Activated T-cell treated with anti-CD3 and anti-CD28 coated beads for 48 hours (primary cell): Measurements from ENCODE around the gene PHGDH.
"Not testable (repeated sequence)": the region's sequence is repeated elsewhere in the genome, so short reads cannot be mapped to it uniquely, and the experiment has no call there.

Source experiments
- DNase-seq: peaks from one replicate; pipeline ENCODE4 v3.0.0-alpha.2; 2020; ENCODE audit warnings: low read depth

Gene PHGDH

GRCh38 chr1:119711804-119712341 is at the start of gene PHGDH:
TSS of gene PHGDH (plus strand) at chr1:119711934. CDS start at chr1:119712023, 89 bp downstream.
- DNase-seq = peak; percentile 63

GRCh38 chr1:119662034-119662437 is 49.7 kb upstream of the PHGDH start:
- no peak for DNase-seq

GRCh38 chr1:119664067-119664466 is 47.7 kb upstream of the PHGDH start:
- no peak for DNase-seq

GRCh38 chr1:119667173-119667572 is 44.6 kb upstream of the PHGDH start:
- DNase-seq = no peak

GRCh38 chr1:119670898-119671297 is 40.8 kb upstream of the PHGDH start:
- DNase-seq = no peak

GRCh38 chr1:119673171-119673940 is 38.4 kb upstream of the PHGDH start:
- no peak for DNase-seq

DNA sequence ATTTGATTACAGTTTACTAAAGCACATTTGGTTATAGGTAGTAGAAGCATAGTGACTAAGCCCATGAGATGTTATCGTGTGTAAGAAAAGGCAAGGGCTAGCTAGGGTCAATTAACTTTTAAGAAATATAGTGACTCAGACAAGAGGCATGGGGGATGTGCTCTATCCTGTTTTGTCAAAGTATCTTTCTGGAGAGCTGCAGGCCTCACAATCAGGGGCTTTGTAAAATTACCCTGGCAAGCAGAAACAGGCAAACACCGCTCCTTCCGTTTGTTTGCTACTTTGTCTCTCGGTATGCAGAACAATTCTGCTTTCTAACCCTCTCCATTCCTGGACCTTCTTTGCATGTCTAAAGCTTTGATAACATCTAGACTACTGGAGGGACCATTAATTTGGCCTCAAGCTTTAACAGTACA is 37.6 kb upstream of the PHGDH start:
- DNase-seq = no peak

DNA sequence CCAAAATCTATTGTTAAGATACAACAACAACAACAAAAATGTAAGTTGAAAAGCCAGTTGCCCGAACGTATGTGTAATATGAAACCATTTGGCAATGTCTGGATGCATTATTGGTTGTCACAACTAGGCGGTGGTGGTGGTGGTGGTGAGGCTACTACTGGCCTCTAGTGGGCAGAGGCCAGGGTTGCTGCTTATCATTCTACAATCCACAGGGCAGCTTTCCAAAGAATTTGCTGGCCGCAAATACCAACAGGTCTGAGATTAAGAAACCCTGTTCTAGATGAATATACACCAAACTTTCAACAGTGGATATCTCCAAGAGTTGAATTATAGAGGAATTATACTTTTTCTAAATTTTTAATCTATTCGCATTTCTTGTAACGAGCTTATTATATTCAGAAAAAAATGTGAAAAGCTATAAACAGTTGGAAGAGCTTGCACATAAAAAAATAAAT is 36.9 kb upstream of the PHGDH start:
- DNase-seq = peak; percentile 23

- DNase-seq = peak; percentile 46
These were observed 36.1 kb upstream of the PHGDH start for GRCh38 chr1:119675349-119676345.

- no peak for DNase-seq
These were observed 35.0 kb upstream of the PHGDH start for GRCh38 chr1:119676571-119677206.

- DNase-seq = no peak
These were observed 32.5 kb upstream of the PHGDH start for GRCh38 chr1:119679223-119679622.

DNA sequence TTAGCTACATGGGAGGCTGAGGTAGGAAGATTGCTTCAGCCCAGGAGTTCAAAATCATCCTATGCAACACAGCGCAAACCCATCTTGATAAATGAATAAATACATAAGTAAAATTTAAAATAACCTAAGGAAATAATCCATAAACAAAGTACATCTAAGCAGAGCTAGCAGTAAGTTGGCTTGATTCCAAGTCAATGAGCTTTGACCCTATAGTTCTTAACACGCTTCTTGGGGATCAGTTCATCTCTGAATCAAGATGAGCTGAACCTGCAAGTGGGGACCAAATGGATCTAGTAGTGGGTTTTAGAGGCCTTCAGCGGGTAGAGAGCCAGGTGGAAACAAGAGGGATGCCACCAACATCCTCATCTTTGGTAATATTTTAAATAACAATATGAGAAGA is 31.5 kb upstream of the PHGDH start:
- DNase-seq = no peak

GRCh38 chr1:119680723-119681122 is 31.0 kb upstream of the PHGDH start:
- no peak for DNase-seq

DNA sequence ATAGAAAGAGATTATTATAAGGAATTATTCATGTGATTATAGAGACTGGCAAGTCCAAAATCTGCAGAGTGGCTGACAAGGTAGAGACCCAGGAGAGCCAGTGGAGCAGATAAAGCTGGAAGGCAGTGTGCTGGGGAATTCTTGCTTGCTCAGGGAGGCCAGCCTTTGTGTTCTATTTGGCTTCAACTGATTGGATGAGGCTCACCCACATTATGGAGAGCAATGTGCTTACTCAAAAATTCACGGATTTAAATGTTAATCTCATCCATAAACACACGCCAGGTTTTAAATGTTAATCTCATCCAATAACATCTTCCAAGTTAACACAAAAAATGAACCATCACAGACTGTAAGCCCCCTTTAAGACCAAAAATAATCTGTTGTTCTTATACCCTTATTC is 30.2 kb upstream of the PHGDH start:
- no peak for DNase-seq

DNA sequence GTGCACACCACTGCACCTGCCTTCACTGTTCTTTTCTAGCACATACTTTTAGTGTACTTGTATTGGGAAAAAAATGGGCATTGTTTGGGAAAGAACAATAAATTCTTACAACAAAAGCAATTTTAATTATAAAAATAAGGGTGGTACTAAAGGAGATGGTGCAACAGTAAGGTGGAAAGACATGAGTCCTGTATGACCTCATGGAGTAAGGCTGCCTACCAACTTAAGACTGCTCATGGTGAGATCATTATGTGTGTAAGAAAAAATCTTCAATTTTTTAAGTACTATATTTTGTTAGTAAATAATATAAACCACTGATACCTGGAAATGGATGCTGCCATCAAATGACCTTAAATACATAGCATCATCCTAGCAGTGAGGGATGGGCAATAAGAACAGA is 29.6 kb upstream of the PHGDH start:
- DNase-seq = no peak

GRCh38 chr1:119683893-119684292 is 27.8 kb upstream of the PHGDH start:
- DNase-seq = no peak

- DNase-seq = no peak
These were observed 25.1 kb upstream of the PHGDH start for GRCh38 chr1:119686661-119687060.

DNA sequence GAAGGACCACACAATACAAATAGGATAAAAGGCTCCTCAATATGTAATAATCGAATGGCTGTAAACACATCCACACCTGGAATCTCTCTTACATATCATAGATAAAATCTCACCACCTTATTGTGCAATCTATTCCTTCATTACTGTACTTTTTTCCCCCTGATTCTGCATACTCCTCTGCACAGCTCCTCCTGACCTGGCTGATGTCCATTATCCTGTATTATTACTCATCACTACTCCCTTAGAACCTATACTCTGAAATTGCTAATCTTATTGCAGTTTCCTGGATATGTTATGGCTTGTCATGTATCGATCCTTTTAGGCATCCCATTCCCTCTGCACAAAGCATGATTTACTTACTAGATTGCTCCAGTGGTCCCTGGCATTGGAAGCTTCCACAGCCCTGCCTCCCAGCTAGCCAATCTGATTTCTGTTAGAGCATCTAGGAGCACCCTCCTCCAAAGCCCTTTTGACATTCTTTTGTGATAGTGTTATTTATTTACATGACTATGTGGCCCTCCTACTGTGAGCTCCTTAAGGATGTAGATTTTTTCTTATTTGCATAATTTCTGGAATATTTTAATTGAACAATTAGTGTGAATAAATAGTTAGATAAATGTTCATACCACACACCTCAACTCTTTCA is 24.2 kb upstream of the PHGDH start:
- DNase-seq = no peak

- no peak for DNase-seq
These were observed 22.9 kb upstream of the PHGDH start for GRCh38 chr1:119688810-119689209.

GRCh38 chr1:119689511-119689910 is 22.2 kb upstream of the PHGDH start:
- no peak for DNase-seq

DNA sequence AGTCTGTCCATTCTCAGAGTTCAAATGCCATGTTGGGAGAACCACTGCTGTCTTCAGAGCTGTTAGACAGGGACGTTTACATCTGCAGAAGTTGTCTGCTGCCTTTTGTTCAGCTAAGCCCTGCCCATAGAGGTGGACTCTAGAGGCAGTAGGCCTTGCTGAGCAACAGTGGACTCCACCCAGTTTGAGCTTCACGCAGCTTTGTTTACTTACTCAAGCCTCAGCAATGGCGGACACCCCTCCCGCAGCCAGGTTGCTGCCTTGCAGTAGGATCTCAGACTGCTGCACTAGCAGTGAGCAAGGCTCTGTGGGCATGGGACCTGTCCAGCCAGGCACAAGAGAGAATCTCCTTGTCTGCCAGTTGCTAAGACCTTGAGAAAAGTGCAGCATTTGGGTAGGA is 14.9 kb upstream of the PHGDH start:
- not testable (repeated sequence) for DNase-seq

GRCh38 chr1:119697598-119697997 is 14.1 kb upstream of the PHGDH start:
- no peak for DNase-seq
